ENCODE measurements around the gene RNF10. TPM values are rescaled to one million over a fixed set of nuclear protein-coding genes. Genes with fewer than 3 reads are reported as not detected.

RNF10 gene
- polyA plus RNA-seq, 1 donor from 2014 or later = 139 TPM

DNA sequence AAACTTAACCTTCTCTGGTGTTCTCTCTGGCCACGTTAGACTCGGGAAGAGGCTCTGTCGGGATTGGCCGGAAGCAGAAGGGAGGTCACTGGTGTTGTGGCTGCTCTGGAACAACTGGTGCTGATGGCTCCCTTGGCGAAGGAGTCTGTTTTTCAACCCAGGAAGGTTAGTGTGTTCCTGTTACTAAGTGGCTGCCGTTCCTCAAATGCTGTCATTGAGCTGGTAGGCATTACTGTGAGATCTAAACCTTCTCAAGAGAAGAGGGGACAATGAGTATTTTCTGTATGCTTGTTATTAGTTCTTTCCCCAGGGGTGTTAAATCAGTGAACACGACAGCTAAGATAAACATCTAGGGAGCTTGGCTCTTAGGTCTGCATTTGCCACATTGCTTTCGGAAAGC lies 28.8 kb downstream of the RNF10 start:
- Histone ChIP-seq H3K27ac (ENCODE audit: low read length) (no peak overlapping the region), H3K9me3 (ENCODE audit: low read length) (no peaks in the 10 kb centered on the region), H3K79me2 (replicated peaks; ENCODE audit: insufficient read depth, low read length) (no peaks in the 10 kb centered on the region), H3K36me3 (ENCODE audit: insufficient read depth, low read length) (no peaks in the 10 kb centered on the region), H3F3A (ENCODE audit: insufficient read depth, low read length, poor library complexity, severe bottlenecking) (no peaks in the 10 kb centered on the region), H4K20me1 (ENCODE audit: insufficient read depth) (peaks cover 4% of the 10 kb centered on the region), H3K9me2 (ENCODE audit: insufficient read depth, low read length) (no peaks in the 10 kb centered on the region), H3K4me3 (ENCODE audit: low read length) (no peak overlapping the region), H2AFZ (ENCODE audit: low read depth, low read length) (no peak overlapping the region), H3K27me3 (ENCODE audit: insufficient read depth, low read depth, low read length) (no peaks in the 10 kb centered on the region), H3K9ac (ENCODE audit: low read length) (no peak overlapping the region), H3K4me2 (ENCODE audit: low read length) (no peak overlapping the region)
- no peak for TF ChIP-seq EP300 (conservative IDR thresholded peaks at IDR 0.05; ENCODE audit: poor library complexity, severe bottlenecking)
- TF ChIP-seq SMC3 (conservative IDR thresholded peaks at IDR 0.05; ENCODE audit: poor library complexity) = no peak
- no peak for TF ChIP-seq RAD21 (conservative IDR thresholded peaks at IDR 0.05)
- no peak for TF ChIP-seq EZH2 (IDR thresholded peaks at IDR 0.05; ENCODE audit: borderline replicate concordance, insufficient read depth, low read length, poor library complexity, severe bottlenecking)
- TF ChIP-seq, protein P1, sequence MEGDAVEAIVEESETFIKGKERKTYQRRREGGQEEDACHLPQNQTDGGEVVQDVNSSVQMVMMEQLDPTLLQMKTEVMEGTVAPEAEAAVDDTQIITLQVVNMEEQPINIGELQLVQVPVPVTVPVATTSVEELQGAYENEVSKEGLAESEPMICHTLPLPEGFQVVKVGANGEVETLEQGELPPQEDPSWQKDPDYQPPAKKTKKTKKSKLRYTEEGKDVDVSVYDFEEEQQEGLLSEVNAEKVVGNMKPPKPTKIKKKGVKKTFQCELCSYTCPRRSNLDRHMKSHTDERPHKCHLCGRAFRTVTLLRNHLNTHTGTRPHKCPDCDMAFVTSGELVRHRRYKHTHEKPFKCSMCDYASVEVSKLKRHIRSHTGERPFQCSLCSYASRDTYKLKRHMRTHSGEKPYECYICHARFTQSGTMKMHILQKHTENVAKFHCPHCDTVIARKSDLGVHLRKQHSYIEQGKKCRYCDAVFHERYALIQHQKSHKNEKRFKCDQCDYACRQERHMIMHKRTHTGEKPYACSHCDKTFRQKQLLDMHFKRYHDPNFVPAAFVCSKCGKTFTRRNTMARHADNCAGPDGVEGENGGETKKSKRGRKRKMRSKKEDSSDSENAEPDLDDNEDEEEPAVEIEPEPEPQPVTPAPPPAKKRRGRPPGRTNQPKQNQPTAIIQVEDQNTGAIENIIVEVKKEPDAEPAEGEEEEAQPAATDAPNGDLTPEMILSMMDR (IDR thresholded peaks at IDR 0.05; ENCODE audit: poor library complexity, severe bottlenecking) = no peak
- TF ChIP-seq, protein P2, sequence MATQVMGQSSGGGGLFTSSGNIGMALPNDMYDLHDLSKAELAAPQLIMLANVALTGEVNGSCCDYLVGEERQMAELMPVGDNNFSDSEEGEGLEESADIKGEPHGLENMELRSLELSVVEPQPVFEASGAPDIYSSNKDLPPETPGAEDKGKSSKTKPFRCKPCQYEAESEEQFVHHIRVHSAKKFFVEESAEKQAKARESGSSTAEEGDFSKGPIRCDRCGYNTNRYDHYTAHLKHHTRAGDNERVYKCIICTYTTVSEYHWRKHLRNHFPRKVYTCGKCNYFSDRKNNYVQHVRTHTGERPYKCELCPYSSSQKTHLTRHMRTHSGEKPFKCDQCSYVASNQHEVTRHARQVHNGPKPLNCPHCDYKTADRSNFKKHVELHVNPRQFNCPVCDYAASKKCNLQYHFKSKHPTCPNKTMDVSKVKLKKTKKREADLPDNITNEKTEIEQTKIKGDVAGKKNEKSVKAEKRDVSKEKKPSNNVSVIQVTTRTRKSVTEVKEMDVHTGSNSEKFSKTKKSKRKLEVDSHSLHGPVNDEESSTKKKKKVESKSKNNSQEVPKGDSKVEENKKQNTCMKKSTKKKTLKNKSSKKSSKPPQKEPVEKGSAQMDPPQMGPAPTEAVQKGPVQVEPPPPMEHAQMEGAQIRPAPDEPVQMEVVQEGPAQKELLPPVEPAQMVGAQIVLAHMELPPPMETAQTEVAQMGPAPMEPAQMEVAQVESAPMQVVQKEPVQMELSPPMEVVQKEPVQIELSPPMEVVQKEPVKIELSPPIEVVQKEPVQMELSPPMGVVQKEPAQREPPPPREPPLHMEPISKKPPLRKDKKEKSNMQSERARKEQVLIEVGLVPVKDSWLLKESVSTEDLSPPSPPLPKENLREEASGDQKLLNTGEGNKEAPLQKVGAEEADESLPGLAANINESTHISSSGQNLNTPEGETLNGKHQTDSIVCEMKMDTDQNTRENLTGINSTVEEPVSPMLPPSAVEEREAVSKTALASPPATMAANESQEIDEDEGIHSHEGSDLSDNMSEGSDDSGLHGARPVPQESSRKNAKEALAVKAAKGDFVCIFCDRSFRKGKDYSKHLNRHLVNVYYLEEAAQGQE (IDR thresholded peaks at IDR 0.05; ENCODE audit: borderline replicate concordance) = no peak

DNA sequence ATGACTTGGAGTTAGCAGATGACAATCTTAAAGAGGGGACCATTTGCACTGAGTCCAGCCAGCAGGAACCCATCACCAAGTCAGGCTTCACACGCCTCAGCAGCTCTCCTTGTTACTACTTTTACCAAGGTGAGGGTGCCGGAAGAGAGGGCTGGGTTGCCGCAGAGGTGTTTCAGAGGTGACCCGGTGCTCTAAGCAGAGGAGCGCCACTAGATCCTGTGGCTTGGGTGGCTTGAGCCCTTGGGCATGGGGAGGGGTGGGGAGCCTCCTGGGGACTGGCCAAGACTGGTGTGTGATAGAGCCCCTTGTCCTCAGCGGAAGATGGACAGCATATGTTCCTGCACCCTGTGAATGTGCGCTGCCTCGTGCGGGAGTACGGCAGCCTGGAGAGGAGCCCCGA lies 29.3 kb downstream of the RNF10 start:
- no peak for TF ChIP-seq SMC3 (conservative IDR thresholded peaks at IDR 0.05; ENCODE audit: poor library complexity)
- no peak for TF ChIP-seq MXI1 (conservative IDR thresholded peaks at IDR 0.05; ENCODE audit: poor library complexity, severe bottlenecking)
- no peak for TF ChIP-seq TAF1 (IDR thresholded peaks at IDR 0.05; ENCODE audit: low read depth)
- no peak for TF ChIP-seq POLR2AphosphoS5 (IDR thresholded peaks at IDR 0.05)
- no peak for TF ChIP-seq EZH2 (IDR thresholded peaks at IDR 0.05; ENCODE audit: borderline replicate concordance, insufficient read depth, low read length, poor library complexity, severe bottlenecking)
- no peak for TF ChIP-seq RAD21 (conservative IDR thresholded peaks at IDR 0.05)
- TF ChIP-seq, protein P1 (IDR thresholded peaks at IDR 0.05; ENCODE audit: poor library complexity, severe bottlenecking) = no peak
- no peak for TF ChIP-seq EP300 (conservative IDR thresholded peaks at IDR 0.05; ENCODE audit: poor library complexity, severe bottlenecking)
- TF ChIP-seq, protein P2 (IDR thresholded peaks at IDR 0.05; ENCODE audit: borderline replicate concordance) = no peak
- Histone ChIP-seq H4K20me1 (ENCODE audit: insufficient read depth) (peaks cover 4% of the 10 kb centered on the region), H3K27me3 (ENCODE audit: insufficient read depth, low read depth, low read length) (no peaks in the 10 kb centered on the region), H3K9me2 (ENCODE audit: insufficient read depth, low read length) (no peaks in the 10 kb centered on the region), H3K4me3 (ENCODE audit: low read length) (no peak overlapping the region), H3K27ac (ENCODE audit: low read length) (no peak overlapping the region), H3K9me3 (ENCODE audit: low read length) (no peaks in the 10 kb centered on the region), H3K9ac (ENCODE audit: low read length) (no peak overlapping the region), H3K79me2 (replicated peaks; ENCODE audit: insufficient read depth, low read length) (no peaks in the 10 kb centered on the region), H3F3A (ENCODE audit: insufficient read depth, low read length, poor library complexity, severe bottlenecking) (no peaks in the 10 kb centered on the region), H2AFZ (ENCODE audit: low read depth, low read length) (no peak overlapping the region), H3K4me2 (ENCODE audit: low read length) (no peak overlapping the region), H3K36me3 (ENCODE audit: insufficient read depth, low read length) (no peaks in the 10 kb centered on the region)

All from neural cell (in vitro differentiated cells).